H7 (cell line): ENCODE results near the gene CLSTN2. TPM values are rescaled to one million over a fixed set of nuclear protein-coding genes. Genes with fewer than 3 reads are reported as not detected.

Experiments
- DNase-seq: peaks from one replicate; pipeline ENCODE4 v3.0.0; 2012
- H3K27me3 ChIP-seq: 2 replicates; pipeline ENCODE4 v1.6.0; 2011; ENCODE audit warnings: mild to moderate bottlenecking, low read length; ENCODE audit not compliant: control insufficient read depth, insufficient read depth
- H3K36me3 ChIP-seq: replicated peaks from 2 replicates; pipeline ENCODE4 v1.5.1; 2011; ENCODE audit warnings: low read length; ENCODE audit not compliant: control insufficient read depth, insufficient read depth
- H3K4me3 ChIP-seq: 2 replicates; pipeline ENCODE4 v1.5.1; 2011; ENCODE audit warnings: low read depth, mild to moderate bottlenecking, control low read depth, low read length, moderate library complexity; ENCODE audit not compliant: insufficient read depth
- total RNA-seq: library from RNA; depleted of rRNA; stranded (reverse); fragments of >200 nt; shearing (Covaris generic); gene quantifications from 2 replicates; pipeline ENCODE4 v1.2.3, GENCODE V29; 2014

Gene CLSTN2
- total RNA-seq, 1 experiment from 2014 or later: 0.10 TPM

- H3K36me3 ChIP-seq: no peaks in the 10 kb centered on the region
- H3K4me3 ChIP-seq: no peak overlapping the region
- no peaks in the 10 kb centered on the region for H3K27me3 ChIP-seq
- DNase-seq: no peak
Measured at GRCh38 chr3:140455521-140456214, 520.7 kb downstream of the CLSTN2 start.

DNA sequence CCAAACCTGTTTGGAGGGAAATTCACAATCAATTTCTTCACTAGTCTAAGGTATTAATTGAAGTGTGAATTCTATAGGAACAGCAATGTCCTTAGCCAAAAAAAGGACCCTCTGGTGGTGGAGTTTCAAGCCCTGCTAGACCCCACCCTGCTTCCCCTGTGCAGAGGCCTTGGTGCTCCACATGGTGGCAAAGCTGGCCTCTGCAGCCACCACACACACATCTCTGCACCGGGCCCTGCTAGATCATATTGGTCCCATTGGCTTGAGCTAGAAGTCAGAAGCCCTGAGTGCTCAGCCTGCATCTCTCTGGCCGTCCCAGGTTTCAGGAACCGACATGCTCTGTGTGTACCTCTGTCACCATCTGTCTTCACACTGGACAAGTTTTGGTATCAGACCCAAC, 522.0 kb downstream of the CLSTN2 start:
- Histone ChIP-seq H3K27me3 (no peaks in the 10 kb centered on the region), H3K36me3 (no peaks in the 10 kb centered on the region), H3K4me3 (no peak overlapping the region)
- no peak for DNase-seq

GRCh38 chr3:140459462-140459861, 524.5 kb downstream of the CLSTN2 start:
- DNase-seq: no peak
- Histone ChIP-seq H3K36me3 (no peaks in the 10 kb centered on the region), H3K27me3 (no peaks in the 10 kb centered on the region), H3K4me3 (no peak overlapping the region)

DNA sequence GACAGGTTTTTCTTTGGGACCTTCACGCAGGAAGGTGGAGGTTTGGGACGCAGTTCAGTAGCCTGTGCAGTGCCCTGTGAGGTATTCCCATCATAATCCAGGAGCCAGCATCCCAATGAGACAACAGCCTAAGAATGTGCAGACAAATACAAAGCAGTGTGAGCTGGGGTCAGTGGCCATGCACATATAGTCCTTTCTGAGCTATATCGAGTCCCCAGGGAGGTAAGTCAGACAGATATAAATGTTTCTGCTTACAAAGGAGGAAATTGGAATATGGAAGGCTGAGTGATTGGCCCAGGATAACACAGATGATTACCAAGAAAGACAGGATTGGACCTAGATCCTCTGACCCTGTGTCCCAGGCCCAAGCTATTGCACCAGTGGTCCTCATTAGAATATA, 526.3 kb downstream of the CLSTN2 start:
- no peak for DNase-seq
- no peak overlapping the region for H3K4me3 ChIP-seq
- H3K36me3 ChIP-seq: no peaks in the 10 kb centered on the region
- H3K27me3 ChIP-seq: no peaks in the 10 kb centered on the region

DNA sequence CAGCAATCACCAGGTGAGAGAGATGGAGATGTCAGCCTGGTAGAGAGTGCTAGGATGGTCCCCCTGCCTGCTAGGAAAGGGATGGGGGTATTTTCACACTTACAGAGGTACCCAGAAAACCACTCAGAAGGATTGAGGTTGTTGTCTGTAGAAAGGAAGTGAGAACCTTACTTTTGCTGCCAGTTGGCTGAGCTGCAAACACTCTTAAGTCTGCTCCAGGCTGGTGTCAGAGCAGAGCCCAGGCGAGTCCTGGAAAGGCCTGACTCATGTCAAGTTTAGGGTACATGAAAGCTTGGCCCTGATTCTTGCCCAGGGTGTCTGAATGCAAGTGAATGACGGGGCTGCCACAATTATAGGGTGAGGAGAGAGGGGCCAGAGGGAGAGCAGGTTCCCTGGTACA, 528.4 kb downstream of the CLSTN2 start:
- H3K4me3 ChIP-seq: no peak overlapping the region
- DNase-seq: no peak

DNA sequence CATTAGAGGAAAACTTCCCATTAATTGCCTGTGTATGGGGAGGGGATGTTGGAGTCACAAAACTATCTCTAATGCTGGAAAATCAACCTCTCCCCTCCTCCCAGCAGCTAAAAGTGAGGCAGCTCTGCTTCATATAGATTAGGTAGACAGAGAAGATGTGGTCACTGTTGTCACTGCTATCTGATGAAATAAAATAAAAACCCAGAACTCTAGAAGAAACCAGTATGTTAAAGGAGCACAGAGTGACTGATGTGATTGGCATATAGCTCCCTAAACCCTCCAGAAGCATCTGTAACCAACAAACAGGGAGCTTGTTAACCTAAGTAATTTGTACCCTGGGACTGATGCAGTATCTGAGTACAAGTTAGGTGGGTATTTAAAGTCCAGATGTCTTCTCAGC, 531.0 kb downstream of the CLSTN2 start:
- no peak for DNase-seq
- no peaks in the 10 kb centered on the region for H3K36me3 ChIP-seq
- H3K4me3 ChIP-seq: no peak overlapping the region
- H3K27me3 ChIP-seq: no peaks in the 10 kb centered on the region

More for the DNA sequence above, 528.4 kb downstream of the CLSTN2 start:
- Histone ChIP-seq H3K36me3 (no peaks in the 10 kb centered on the region), H3K27me3 (no peaks in the 10 kb centered on the region)

DNA sequence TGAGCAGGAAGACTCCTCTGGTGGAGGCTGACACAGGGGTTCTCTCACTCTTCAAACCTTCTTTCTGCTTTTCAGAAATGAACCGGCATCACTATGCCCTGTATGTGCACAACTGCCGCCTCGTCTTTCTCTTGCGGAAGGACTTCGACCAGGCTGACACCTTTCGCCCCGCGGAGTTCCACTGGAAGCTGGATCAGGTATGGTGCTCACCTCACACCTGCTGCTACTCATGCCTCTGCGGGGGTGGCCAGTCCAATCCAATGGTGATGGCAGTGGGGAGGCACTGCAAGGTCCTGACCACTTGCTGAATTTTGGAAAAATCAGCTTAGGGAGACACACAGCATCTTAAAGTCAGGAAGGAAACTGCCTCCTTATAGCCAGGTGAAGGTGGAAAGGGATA, 531.5 kb downstream of the CLSTN2 start:
- Histone ChIP-seq H3K27me3 (no peaks in the 10 kb centered on the region), H3K4me3 (no peak overlapping the region)
- DNase-seq: no peak

DNA sequence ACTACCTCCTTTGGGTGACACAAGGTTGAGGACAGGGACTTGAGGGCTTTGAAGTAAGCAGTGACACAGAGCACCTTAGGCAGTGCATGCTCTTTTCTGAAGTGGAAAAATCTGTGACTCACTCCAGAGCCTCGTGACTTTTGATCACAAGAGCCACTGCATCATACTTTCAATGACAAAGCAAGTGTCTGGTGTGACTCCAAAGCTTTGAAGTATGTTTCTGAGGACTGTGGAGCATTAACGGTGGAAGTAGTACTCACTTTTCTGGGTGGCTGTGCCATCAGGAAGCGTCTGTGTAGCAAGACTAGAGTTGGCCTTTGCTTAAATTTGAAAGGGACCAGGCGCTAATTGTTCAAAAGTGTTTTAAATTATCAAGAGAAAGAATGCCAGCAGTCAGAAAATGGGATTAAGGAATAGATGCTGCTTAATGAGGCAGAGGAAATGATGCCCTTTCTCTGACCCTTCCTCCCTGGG, 532.2 kb downstream of the CLSTN2 start:
- DNase-seq: no peak
- Histone ChIP-seq H3K27me3 (no peaks in the 10 kb centered on the region), H3K36me3 (no peaks in the 10 kb centered on the region), H3K4me3 (no peak overlapping the region)

More for the DNA sequence above, 531.5 kb downstream of the CLSTN2 start:
- no peaks in the 10 kb centered on the region for H3K36me3 ChIP-seq

GRCh38 chr3:140467796-140468315, 532.9 kb downstream of the CLSTN2 start:
- Histone ChIP-seq H3K4me3 (no peak overlapping the region), H3K27me3 (no peaks in the 10 kb centered on the region), H3K36me3 (no peaks in the 10 kb centered on the region)
- DNase-seq: no peak

GRCh38 chr3:140468407-140468806, 533.4 kb downstream of the CLSTN2 start:
- no peak for DNase-seq
- no peaks in the 10 kb centered on the region for H3K27me3 ChIP-seq
- H3K36me3 ChIP-seq: no peaks in the 10 kb centered on the region

GRCh38 chr3:140469491-140469890, 534.5 kb downstream of the CLSTN2 start:
- no peak for DNase-seq
- Histone ChIP-seq H3K36me3 (no peaks in the 10 kb centered on the region), H3K27me3 (no peaks in the 10 kb centered on the region), H3K4me3 (no peak overlapping the region)

More at GRCh38 chr3:140468407-140468806, 533.4 kb downstream of the CLSTN2 start:
- H3K4me3 ChIP-seq: no peak overlapping the region

DNA sequence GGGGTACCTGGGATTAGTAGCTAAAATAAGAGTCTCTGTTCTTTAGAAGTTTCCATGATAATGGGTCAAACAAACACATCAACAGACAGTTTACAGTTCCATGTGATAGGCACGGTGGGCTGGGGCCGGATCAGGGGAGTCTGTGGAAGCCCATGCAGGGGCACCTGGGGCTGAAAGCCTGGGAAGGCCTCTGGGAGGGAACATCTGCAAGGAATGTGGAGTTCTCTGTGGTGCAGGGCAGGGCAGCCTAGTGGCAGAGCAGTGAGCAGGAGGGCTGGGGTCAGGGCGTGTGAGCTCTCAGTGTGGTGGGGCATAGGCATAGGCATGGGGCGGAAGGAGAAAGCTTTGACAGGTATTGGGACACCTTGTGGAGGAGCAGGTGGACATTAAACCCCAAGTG, 535.2 kb downstream of the CLSTN2 start:
- peak; percentile 37 for DNase-seq
- H3K4me3 ChIP-seq: no peak overlapping the region
- no peaks in the 10 kb centered on the region for H3K27me3 ChIP-seq
- no peaks in the 10 kb centered on the region for H3K36me3 ChIP-seq

GRCh38 chr3:140470962-140471361, 536.0 kb downstream of the CLSTN2 start:
- Histone ChIP-seq H3K27me3 (no peaks in the 10 kb centered on the region), H3K36me3 (no peaks in the 10 kb centered on the region), H3K4me3 (no peak overlapping the region)
- DNase-seq: no peak

GRCh38 chr3:140472306-140473020, 537.5 kb downstream of the CLSTN2 start:
- Histone ChIP-seq H3K36me3 (no peaks in the 10 kb centered on the region), H3K27me3 (no peaks in the 10 kb centered on the region), H3K4me3 (no peak overlapping the region)
- no peak for DNase-seq

DNA sequence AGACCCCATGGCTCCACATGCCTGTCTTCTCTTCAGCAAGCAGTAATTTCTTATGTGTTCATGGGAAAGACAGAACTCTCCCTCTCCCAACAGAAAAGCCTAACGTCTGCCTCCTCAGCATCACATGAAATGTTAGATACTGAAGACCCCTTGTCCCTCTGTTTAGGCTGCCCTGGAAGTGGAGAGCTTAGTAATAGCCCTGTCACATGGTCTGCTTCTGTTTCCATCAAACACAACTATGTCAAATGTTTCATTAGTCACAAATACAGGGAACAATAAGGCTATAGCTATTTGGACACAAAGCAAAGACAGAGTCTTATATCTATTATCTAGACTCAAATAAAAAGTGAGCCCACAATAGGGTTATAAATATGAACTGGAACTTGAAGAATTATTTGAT, 552.6 kb downstream of the CLSTN2 start:
- no peaks in the 10 kb centered on the region for H3K36me3 ChIP-seq
- no peak overlapping the region for H3K4me3 ChIP-seq
- H3K27me3 ChIP-seq: no peaks in the 10 kb centered on the region
- DNase-seq: no peak
